NCI-H524 (cell line): ENCODE data around the gene SLC12A3.
"Not testable (repeated sequence)": the region's sequence is repeated elsewhere in the genome, so short reads cannot be mapped to it uniquely, and the experiment has no call there.

Experiments used
- DNase-seq, 2 experiments: peaks; one replicate each; lab custom pipeline; 2025; lab: John Stamatoyannopoulos, UW

SLC12A3 gene

GRCh38 chr16:56868766-56869165 lies 3.8 kb downstream of the SLC12A3 start:
- not testable (repeated sequence) for DNase-seq

DNA sequence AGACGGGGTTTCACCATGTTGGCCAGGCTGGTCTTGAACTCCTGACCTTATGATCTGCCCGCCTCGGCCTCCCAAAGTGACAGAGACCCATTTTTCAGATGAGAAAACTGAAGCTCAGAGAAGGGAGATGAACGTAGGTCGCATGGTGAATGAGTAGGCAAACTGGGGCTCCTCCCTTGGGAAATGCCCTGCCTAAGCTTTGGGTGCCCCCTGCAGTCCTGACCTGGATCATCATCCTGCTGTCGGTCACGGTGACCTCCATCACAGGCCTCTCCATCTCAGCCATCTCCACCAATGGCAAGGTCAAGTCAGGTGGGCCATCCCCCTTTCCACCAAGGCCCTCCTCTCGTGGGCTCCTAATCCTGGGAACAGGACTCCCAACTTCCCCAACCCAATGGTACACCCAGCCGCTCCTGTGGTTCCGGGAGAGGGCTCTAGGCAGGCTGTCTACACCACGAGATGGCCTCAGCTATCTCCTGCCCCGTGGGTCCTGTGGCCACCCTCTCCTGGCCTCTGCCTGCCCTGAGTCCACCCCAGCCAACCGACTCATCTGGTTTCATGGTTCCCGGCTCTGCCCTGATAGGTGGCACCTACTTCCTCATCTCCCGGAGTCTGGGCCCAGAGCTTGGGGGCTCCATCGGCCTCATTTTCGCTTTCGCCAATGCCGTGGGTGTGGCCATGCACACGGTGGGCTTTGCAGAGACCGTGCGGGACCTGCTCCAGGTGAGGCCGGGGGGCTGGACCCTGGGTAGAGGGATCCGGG lies 4.7 kb downstream of the SLC12A3 start:
- peak in 1 of 2 experiments; percentile 14 for DNase-seq

DNA sequence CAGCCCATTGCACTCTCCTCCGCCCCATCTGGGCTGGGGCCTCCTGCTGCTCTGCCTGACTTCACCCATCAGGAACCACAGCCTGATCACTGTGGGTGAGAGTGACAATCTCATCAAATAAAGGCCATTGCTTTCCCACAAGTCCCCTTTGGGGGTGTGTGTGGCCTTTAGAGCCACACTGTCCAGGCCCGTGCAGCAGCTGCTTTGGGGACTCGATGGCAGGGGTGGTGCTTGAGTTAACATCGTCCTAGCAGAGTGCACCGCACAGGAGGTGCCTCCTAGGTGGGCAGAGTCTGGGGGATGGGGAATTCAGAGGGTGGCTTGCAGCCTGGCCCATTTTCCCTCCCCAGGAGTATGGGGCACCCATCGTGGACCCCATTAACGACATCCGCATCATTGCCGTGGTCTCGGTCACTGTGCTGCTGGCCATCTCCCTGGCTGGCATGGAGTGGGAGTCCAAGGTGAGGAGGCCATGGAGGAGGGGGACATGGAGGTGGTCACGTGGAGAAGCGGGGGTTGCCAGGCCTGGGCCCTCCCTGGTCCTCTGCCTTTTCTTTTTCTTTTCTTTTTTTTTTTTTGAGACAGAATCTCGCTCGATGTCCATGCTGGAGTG lies 5.4 kb downstream of the SLC12A3 start:
- no peak for DNase-seq

- DNase-seq: peak in 1 of 2 experiments; percentile 16
These were observed 6.2 kb downstream of the SLC12A3 start for GRCh38 chr16:56871172-56871593.

DNA sequence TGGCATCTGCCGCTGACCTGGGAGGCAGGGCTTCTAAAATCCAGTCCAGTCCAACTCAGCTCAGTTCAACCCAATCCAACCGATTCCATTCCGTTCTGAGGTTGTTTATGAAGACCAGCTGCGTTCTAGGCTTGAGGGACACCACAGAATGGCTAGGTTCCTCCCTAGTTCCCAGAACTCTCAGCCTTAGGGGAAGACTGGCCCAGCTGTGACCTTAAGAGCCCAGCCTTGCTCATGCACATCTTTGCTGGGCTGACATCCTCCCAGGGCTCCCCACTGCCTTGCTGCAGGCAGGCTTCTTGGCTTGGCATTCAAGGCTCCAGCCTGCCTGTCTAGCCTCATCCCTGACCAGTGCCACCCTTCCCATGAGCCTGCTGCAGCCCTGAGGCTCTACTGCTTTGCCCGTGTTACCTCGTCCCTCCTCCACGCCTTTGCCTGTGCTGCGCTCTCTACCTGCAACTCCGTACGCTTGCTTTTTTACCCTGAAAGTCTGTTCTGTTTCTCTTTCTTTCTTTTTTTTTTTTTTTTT lies 7.9 kb downstream of the SLC12A3 start:
- no peak for DNase-seq

DNA sequence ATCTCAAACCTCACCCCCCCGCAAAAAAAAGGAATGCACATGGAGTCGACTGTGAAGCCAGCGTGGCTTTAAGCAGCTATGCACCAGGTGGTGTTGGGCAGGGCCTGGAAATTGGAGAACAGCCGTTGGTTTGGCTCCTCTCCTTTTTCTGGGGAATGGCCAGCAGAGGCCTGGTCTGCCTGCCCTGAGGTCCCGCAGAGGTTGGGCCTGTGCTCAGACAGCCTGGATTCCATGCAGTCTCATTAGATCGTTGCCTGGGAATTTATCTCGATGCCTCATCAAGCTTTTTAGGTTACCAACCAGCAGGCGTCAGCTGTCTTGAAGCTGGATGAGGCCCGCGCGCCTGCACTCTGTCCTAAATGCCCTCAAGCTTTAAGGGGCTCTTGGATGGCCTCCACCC lies 9.8 kb downstream of the SLC12A3 start:
- DNase-seq: peak in 1 of 2 experiments; percentile 61

DNA sequence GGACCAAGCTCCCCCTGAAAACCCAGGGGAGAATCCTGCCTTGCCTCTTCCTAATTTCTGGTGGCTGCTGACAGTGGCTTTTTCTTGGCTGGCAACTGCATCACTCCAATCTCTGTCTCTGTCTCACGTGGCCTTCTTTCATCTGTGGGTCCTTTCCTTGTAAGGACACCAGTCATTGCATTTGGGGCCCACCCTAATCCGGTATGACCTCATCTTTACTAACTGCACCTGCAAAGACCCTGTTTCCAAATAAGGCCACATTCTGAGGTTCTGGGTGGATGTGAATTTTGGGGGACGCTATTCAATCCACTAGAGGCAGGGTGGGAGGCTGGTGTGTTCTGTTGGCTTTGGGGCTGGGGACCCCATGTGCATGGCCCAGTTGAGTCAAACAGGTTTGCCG lies 11.0 kb downstream of the SLC12A3 start:
- no peak for DNase-seq

GRCh38 chr16:56877486-56878182 lies 12.6 kb downstream of the SLC12A3 start:
- DNase-seq: no peak

- DNase-seq: no peak
These were observed 13.4 kb downstream of the SLC12A3 start for GRCh38 chr16:56878282-56878854.

DNA sequence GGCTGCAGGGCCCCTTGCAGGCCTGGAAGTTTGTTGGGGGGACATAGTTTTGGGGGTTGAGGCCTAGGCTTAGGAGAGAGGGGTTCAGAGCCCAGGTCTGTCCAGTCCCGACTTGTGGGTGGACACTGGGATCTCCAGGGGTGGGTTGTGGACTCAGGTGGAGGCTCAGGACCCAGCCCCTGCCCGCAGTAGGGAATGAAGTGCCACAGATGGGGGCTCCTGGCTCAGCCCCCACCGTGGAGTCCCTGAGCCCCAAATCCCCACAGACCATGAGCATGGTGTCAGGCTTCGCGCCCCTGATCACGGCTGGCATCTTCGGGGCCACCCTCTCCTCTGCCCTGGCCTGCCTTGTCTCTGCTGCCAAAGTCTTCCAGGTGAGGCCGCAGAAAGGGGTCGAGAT lies 14.3 kb downstream of the SLC12A3 start:
- DNase-seq: no peak

DNA sequence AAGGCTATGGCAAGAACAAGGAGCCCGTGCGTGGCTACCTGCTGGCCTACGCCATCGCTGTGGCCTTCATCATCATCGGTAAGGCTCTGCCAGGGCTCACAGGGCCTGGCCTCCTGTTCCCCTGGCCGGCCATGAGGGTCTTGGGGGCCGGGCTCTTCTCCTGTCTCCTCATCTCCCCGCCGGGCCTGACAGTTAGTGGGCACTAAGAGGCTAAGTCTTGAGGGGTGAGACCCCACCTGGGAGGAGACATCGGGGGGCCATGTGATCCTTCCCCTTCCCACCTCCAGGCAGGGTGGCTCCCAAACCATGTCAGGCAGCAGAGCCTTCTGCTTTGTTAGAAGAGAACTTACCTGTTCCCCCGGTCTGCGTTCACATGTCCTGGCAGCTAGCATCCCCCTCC lies 15.2 kb downstream of the SLC12A3 start:
- no peak for DNase-seq

- no peak for DNase-seq
These were observed 15.7 kb downstream of the SLC12A3 start for GRCh38 chr16:56880685-56881084.

- DNase-seq: no peak
These were observed 17.2 kb downstream of the SLC12A3 start for GRCh38 chr16:56882077-56882800.

DNA sequence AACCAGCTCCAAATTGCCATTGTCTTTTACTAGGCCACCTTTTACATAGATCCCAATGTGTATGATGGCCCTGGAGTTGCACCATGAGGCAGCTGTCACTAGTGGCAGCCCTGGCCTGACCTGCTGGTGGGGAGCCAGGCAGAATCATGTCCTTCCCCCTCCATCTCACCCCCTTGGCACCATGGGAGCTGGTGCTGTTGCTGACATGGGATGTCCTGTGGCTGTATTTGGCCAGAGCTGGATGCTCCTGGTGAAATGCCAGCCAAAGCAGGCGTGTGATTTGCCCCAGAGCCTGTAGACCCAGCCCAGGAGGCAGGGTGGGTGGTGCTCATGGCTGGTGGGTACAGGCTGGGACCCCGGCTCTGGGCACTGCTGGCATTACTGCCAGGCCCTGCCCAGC lies 18.6 kb downstream of the SLC12A3 start:
- no peak for DNase-seq

GRCh38 chr16:56884026-56884582 lies 19.1 kb downstream of the SLC12A3 start:
- DNase-seq: no peak

- DNase-seq: not testable (repeated sequence)
These were observed 19.9 kb downstream of the SLC12A3 start for GRCh38 chr16:56884929-56885328.

DNA sequence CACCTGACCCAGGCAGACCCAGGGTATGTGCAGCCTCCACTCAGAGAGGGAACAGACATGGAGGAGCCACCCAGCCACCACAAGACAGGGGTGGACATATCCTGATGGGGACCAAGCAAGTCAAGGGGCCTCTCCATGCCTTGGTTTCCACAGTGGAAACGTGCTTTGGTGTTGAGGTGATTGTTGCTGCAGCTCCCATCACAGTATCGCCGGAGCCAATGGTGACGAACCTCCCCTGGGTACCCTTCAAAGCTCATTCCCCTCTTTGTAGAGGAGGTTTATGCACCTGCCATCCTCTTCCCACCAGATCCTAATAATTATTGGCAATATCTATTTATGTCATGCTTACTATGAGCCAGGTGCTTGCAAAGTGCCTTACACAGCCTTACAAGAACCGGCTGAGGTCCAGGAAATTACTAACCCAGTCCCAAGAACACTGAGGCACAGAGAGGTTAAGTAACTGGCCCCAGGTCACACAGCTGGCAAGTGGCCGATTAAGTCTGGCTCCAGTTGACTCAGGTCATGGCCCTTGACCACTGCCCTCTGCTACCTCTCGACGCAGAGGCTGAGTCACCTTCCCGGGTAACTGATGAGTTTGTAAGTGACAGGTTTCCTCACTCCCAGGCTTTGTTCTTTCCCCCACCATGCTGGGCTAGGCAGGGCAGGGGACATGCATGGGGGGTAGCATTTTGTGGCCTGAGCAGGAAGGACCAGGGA lies 20.6 kb downstream of the SLC12A3 start:
- DNase-seq: no peak

DNA sequence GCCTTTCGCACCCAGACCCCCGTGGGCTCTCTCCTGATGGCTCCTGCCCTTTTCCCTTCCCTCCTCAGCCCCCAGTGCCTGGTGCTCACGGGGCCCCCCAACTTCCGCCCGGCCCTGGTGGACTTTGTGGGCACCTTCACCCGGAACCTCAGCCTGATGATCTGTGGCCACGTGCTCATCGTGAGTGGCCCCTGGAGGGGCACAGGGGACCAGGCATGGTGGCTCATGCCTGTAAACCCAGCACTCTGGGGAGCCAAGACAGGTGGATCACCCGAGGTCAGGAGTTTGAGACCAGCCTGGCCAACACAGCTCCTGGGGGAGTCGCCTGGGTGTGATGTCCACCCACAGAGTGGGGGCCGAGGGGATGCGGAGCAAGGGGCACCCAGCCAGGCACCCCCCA lies 21.3 kb downstream of the SLC12A3 start:
- no peak for DNase-seq

DNA sequence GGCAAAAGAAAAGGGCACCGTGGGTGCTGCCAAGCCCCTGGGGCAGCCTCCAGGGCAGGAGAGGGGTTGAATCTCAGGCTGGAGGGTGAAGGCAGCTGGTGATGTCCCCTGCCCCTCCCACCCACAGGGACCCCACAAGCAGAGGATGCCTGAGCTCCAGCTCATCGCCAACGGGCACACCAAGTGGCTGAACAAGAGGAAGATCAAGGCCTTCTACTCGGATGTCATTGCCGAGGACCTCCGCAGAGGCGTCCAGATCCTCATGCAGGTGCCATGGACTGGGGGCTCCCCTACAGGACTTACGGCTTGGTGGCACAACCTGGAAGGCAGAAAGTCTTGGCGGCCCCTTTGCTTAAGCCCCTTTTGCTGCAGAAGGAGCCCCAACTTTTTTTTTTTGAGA lies 21.8 kb downstream of the SLC12A3 start:
- no peak for DNase-seq

- DNase-seq: no peak
These were observed 23.8 kb downstream of the SLC12A3 start for GRCh38 chr16:56888806-56889205.

GRCh38 chr16:56889206-56889605 lies 24.2 kb downstream of the SLC12A3 start:
- no peak for DNase-seq
